GM23338 (cell line): Measurements from ENCODE around the gene YY1AP1. TPM values are rescaled to one million over a fixed set of nuclear protein-coding genes. Genes with fewer than 3 reads are reported as not detected.

Experiments
- ATAC-seq: fragments of 200-7000 bp; cut with Tn5 transposase; 3 replicates; pipeline ENCODE4 v1.9.1; 2020
- DNase-seq: peaks from one replicate; pipeline ENCODE4 v3.0.0-alpha.2; 2015; ENCODE audit warnings: low spot score
- H2AFZ ChIP-seq: fragments of 200-600 bp; sonication (generic); 2 replicates; pipeline ENCODE4 v1.8.0; 2016; ENCODE audit warnings: antibody characterized with exemption, mild to moderate bottlenecking, moderate library complexity
- H3F3A ChIP-seq: fragments of 200-600 bp; sonication (generic); replicated peaks from 2 replicates; pipeline ENCODE4 v1.8.0; 2017; ENCODE audit warnings: antibody characterized with exemption, mixed run types, low read depth
- H3K27ac ChIP-seq: fragments of 200-600 bp; sonication (generic); 2 replicates; pipeline ENCODE4 v1.6.1; 2016; ENCODE audit warnings: low read depth
- H3K27me3 ChIP-seq: fragments of 200-600 bp; sonication (generic); 2 replicates; pipeline ENCODE4 v1.8.0; 2016; ENCODE audit warnings: mild to moderate bottlenecking, mixed run types, moderate library complexity; ENCODE audit not compliant: insufficient read depth
- H3K36me3 ChIP-seq: fragments of 200-600 bp; sonication (generic); 2 replicates; pipeline ENCODE4 v1.8.0; 2016; ENCODE audit warnings: mild to moderate bottlenecking; ENCODE audit not compliant: insufficient read depth
- H3K4me1 ChIP-seq: fragments of 200-600 bp; sonication (generic); 2 replicates; pipeline ENCODE4 v1.8.0; 2016; ENCODE audit warnings: mild to moderate bottlenecking, moderate library complexity; ENCODE audit not compliant: insufficient read depth
- H3K4me2 ChIP-seq: fragments of 200-600 bp; sonication (generic); 2 replicates; pipeline ENCODE4 v1.7.1; 2017; ENCODE audit warnings: mixed run types
- H3K4me3 ChIP-seq: fragments of 200-600 bp; sonication (generic); 2 replicates; pipeline ENCODE4 v1.6.1; 2016; ENCODE audit warnings: mixed run types
- H3K79me2 ChIP-seq: fragments of 200-600 bp; sonication (generic); replicated peaks from 2 replicates; pipeline ENCODE4 v1.8.0; 2017; ENCODE audit warnings: mild to moderate bottlenecking; ENCODE audit not compliant: insufficient read depth
- H3K9me2 ChIP-seq: fragments of 200-600 bp; sonication (generic); 2 replicates; pipeline ENCODE4 v1.8.0; 2017; ENCODE audit not compliant: insufficient read depth
- H4K20me1 ChIP-seq: fragments of 200-600 bp; sonication (generic); replicated peaks from 2 replicates; pipeline ENCODE4 v1.8.0; 2017; ENCODE audit warnings: mild to moderate bottlenecking; ENCODE audit not compliant: insufficient read depth
- H3K27ac Mint-ChIP-seq: 2 replicates; pipeline ENCODE4 v1.8.0; 2020; ENCODE audit warnings: inconsistent platforms, mild to moderate bottlenecking, moderate library complexity, mixed read lengths
- H3K27me3 Mint-ChIP-seq: 3 replicates; pipeline ENCODE4 v1.8.0; 2022; ENCODE audit warnings: low read depth, mild to moderate bottlenecking, moderate library complexity, mixed read lengths, inconsistent platforms; ENCODE audit not compliant: insufficient read depth, poor library complexity
- H3K36me3 Mint-ChIP-seq: 3 replicates; pipeline ENCODE4 v1.8.0; 2021; ENCODE audit warnings: low read depth, mild to moderate bottlenecking, inconsistent platforms, moderate library complexity, mixed read lengths
- H3K4me1 Mint-ChIP-seq: 3 replicates; pipeline ENCODE4 v1.8.0; 2020; ENCODE audit warnings: mild to moderate bottlenecking, inconsistent platforms, mixed read lengths
- H3K4me3 Mint-ChIP-seq: 3 replicates; pipeline ENCODE4 v1.8.0; 2021; ENCODE audit warnings: moderate library complexity, mild to moderate bottlenecking, inconsistent platforms, mixed read lengths
- H3K9me3 Mint-ChIP-seq: 3 replicates; pipeline ENCODE4 v1.8.0; 2020; ENCODE audit warnings: moderate library complexity, mild to moderate bottlenecking, inconsistent platforms, mixed read lengths
- CREB1 ChIP-seq: fragments of 250-450 bp; sonication (Bioruptor Pico); IDR thresholded peaks from 2 replicates; pipeline ENCODE4 v1.5.0; 2020; ENCODE audit warnings: low read depth, mild to moderate bottlenecking, moderate library complexity
- ETS1 ChIP-seq: IDR thresholded peaks from 2 replicates; pipeline ENCODE4 v1.6.1; 2016; ENCODE audit warnings: antibody characterized with exemption
- JUNB ChIP-seq: IDR thresholded peaks from one replicate; pipeline ENCODE4 v1.6.1; 2016; ENCODE audit warnings: antibody characterized with exemption; ENCODE audit not compliant: unreplicated experiment
- POLR2AphosphoS5 ChIP-seq: IDR thresholded peaks from 2 replicates; pipeline ENCODE4 v1.6.1; 2016; ENCODE audit warnings: antibody characterized with exemption, low read depth
- ZNF331 ChIP-seq: fragments of 250-450 bp; sonication (Bioruptor Pico); IDR thresholded peaks from 2 replicates; pipeline ENCODE4 v1.5.0; 2020; ENCODE audit warnings: low read depth, mild to moderate bottlenecking, moderate library complexity
- ZNF462 ChIP-seq: fragments of 250-450 bp; sonication (Bioruptor Pico); IDR thresholded peaks from 2 replicates; pipeline ENCODE4 v1.5.0; 2020; ENCODE audit warnings: mild to moderate bottlenecking, moderate library complexity
- polyA plus RNA-seq: library from polyadenylated mRNA; unstranded; fragments of >200 nt; fragmentation: Nextera tagmentation; extraction: Ambion mirVana; gene quantifications from 2 replicates; pipeline ENCODE4 v1.2.1, GENCODE V29; 2016
- total RNA-seq: library from RNA; depleted of rRNA; stranded (reverse); fragments of >200 nt; shearing (Covaris generic); gene quantifications from 2 replicates; pipeline ENCODE4 v1.2.3, GENCODE V29; 2014

Gene YY1AP1
- total and polyA plus RNA-seq, 2 experiments from 2014 or later = 21.2 to 66.5 TPM

- TF ChIP-seq ZNF462 (no peak), ZNF331 (CRISPR knock-in tag) (no peak)
These were observed 35.6 kb downstream of the YY1AP1 start (continued) for GRCh38 chr1:155652951-155653350.

GRCh38 chr1:155651861-155652661 lies 36.5 kb downstream of the YY1AP1 start:
- Mint-ChIP-seq H3K36me3 (no peaks in the 10 kb centered on the region; the same call in 2 of the 3 replicates), H3K27me3 (peaks cover 6% of the 10 kb centered on the region), H3K9me3 (peaks cover 2% of the 10 kb centered on the region; the same call in 2 of the 3 replicates), H3K27ac (no peak overlapping the region), H3K4me3 (no peak overlapping the region), H3K4me1 (peaks cover 2% of the 10 kb centered on the region; the same call in 2 of the 3 replicates)
- Histone ChIP-seq H3K79me2 (no peaks in the 10 kb centered on the region), H3K9me2 (0 out of 2 replicates have a peak, but pooled peaks cover 4% of the 10 kb centered on the region), H3K27me3 (no peaks in the 10 kb centered on the region), H3K4me1 (no peaks in the 10 kb centered on the region), H3F3A (0 out of 2 replicates have a peak, but pooled peaks cover 2% of the 10 kb centered on the region), H3K36me3 (no peaks in the 10 kb centered on the region), H2AFZ (no peak overlapping the region), H3K4me3 (no peak overlapping the region), H3K4me2 (no peak overlapping the region), H4K20me1 (no peaks in the 10 kb centered on the region; the same call in 1 of the 2 replicates), H3K27ac (no peak overlapping the region)
- no peak for DNase-seq
- no peak for ATAC-seq
- TF ChIP-seq ETS1 = no peak
- no peak for TF ChIP-seq JUNB
- no peak for TF ChIP-seq CREB1 (CRISPR knock-in tag)
- no peak for TF ChIP-seq ZNF462
- TF ChIP-seq POLR2AphosphoS5 = no peak
